Measurements from ENCODE around the gene VTI1A. TPM values are rescaled to one million over a fixed set of nuclear protein-coding genes. Genes with fewer than 3 reads are reported as not detected.

VTI1A gene
- total RNA-seq, 1 experiment from 2014 or later, result 22.0 TPM

GRCh38 chr10:112765717-112766235 lies 318.8 kb downstream of the VTI1A start:
- H3K27me3 ChIP-seq (ENCODE audit: insufficient read depth, low read length), result no peaks in the 10 kb centered on the region
- H3K79me2 ChIP-seq (ENCODE audit: insufficient read depth, low read length), result no peaks in the 10 kb centered on the region
- H3T11ph ChIP-seq (ENCODE audit: low read length), result no peak overlapping the region
- H3K56ac ChIP-seq (ENCODE audit: insufficient read length, low read depth, low read length), result no peak overlapping the region
- Mint-ChIP-seq H3K36me3 (ENCODE audit: insufficient read depth in 1 of 3, low read depth in 3 of 3) (no peaks in the 10 kb centered on the region), H3K9me3 (no peaks in the 10 kb centered on the region), H3K4me3 (no peak overlapping the region), H3K27ac (peak overlapping the region in 1 of 3 experiments; percentile 10; a peak in 1 of 7 replicates), H3K27me3 (ENCODE audit: low read depth) (no peaks in the 10 kb centered on the region), H3K4me1 (peaks cover 32 to 33% of the 10 kb centered on the region in 2 experiments)
- peaks cover 10% of the 10 kb centered on the region for H3K4me1 ChIP-seq (ENCODE audit: insufficient read depth, low read length)
- no peak for DNase-seq
- no peak overlapping the region for H2AFZ ChIP-seq (ENCODE audit: low read length)
- H3K9ac ChIP-seq (ENCODE audit: extremely low read depth, insufficient read length, low read length), result no peak overlapping the region
- H2BK20ac ChIP-seq (ENCODE audit: low read depth, low read length, poor library complexity, severe bottlenecking), result no peak overlapping the region
- H2BK5ac ChIP-seq (ENCODE audit: insufficient read length, low read length), result no peak overlapping the region
- H4K91ac ChIP-seq (ENCODE audit: insufficient read length, low read depth, low read length), result no peak overlapping the region
- H2BK15ac ChIP-seq (ENCODE audit: low read depth, low read length), result no peak overlapping the region
- no peak for TF ChIP-seq CTCF (conservative IDR thresholded peaks at IDR 0.05)
- no peak overlapping the region for H3K18ac ChIP-seq (ENCODE audit: insufficient read length, low read depth, low read length)
- H3K9me3 ChIP-seq (ENCODE audit: control insufficient read depth, low read depth, low read length), result no peaks in the 10 kb centered on the region
- H3K23me2 ChIP-seq (ENCODE audit: insufficient read length, low read depth, low read length, poor library complexity, severe bottlenecking), result no peaks in the 10 kb centered on the region
- no peaks in the 10 kb centered on the region for H4K20me1 ChIP-seq (ENCODE audit: control insufficient read depth, insufficient read depth, insufficient read length)
- H3K79me1 ChIP-seq (ENCODE audit: insufficient read depth, low read depth, low read length, poor library complexity, severe bottlenecking), result no peaks in the 10 kb centered on the region
- no CpG with 5 or more reads among the region's 5 CpGs for WGBS (ENCODE audit: extremely low coverage, insufficient read length, low lambda C conversion rate)
- no peak overlapping the region for H4K5ac ChIP-seq (ENCODE audit: insufficient read length, low read depth, low read length)
- H3K27ac ChIP-seq (ENCODE audit: insufficient read length, low read depth, low read length), result no peak overlapping the region
- no peak overlapping the region for H3K4ac ChIP-seq (ENCODE audit: low read depth, low read length)
- H3K23ac ChIP-seq (ENCODE audit: insufficient read length, low read depth, low read length), result no peak overlapping the region
- H3K4me2 ChIP-seq (ENCODE audit: insufficient read depth, insufficient read length, low read length), result no peak overlapping the region
- no peak overlapping the region for H2BK12ac ChIP-seq (ENCODE audit: insufficient read length, low read depth, low read length)
- H2BK120ac ChIP-seq (ENCODE audit: low read depth, low read length, poor library complexity, severe bottlenecking), result no peak overlapping the region
- H2AK5ac ChIP-seq (ENCODE audit: insufficient read length, low read length), result no peak overlapping the region
- H3K14ac ChIP-seq (ENCODE audit: insufficient read depth, low read length), result no peak overlapping the region
- no peak overlapping the region for H4K8ac ChIP-seq (replicated peaks; ENCODE audit: insufficient read length, low read depth, low read length)

All from H9 (cell line).